ENCODE data around the gene GABPA.

DNA sequence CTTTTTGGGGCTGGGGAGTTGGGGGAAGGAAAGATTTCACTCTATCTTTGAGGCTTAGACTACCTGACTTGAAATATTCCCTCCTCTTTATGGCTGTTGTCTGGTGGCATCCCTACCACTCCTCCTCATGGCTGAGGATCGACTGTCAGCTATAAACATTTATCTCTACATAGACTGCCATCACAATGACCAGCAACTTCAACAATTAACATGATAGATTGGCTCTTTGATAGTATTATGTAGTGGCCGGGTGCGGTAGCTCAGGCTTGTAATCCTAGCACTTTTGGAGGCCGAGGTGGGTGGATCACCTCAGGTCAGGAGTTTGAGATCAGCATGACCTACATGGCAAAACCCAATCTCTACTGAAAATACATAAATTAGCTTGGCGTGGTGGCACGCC is 72.4 kb downstream of the GABPA start:
- TF ChIP-seq, protein P1, sequence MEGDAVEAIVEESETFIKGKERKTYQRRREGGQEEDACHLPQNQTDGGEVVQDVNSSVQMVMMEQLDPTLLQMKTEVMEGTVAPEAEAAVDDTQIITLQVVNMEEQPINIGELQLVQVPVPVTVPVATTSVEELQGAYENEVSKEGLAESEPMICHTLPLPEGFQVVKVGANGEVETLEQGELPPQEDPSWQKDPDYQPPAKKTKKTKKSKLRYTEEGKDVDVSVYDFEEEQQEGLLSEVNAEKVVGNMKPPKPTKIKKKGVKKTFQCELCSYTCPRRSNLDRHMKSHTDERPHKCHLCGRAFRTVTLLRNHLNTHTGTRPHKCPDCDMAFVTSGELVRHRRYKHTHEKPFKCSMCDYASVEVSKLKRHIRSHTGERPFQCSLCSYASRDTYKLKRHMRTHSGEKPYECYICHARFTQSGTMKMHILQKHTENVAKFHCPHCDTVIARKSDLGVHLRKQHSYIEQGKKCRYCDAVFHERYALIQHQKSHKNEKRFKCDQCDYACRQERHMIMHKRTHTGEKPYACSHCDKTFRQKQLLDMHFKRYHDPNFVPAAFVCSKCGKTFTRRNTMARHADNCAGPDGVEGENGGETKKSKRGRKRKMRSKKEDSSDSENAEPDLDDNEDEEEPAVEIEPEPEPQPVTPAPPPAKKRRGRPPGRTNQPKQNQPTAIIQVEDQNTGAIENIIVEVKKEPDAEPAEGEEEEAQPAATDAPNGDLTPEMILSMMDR (conservative IDR thresholded peaks at IDR 0.05) = no peak
- no peak for TF ChIP-seq EZH2 (IDR thresholded peaks at IDR 0.05; ENCODE audit: low read depth)

Data from PC-9 (cell line).